GM12872 (cell line): ENCODE data around the gene ZDHHC1.
A peak's percentile ranks its signal among the peaks of the same experiment; 100 is the strongest.

Source experiments
- CTCF ChIP-seq: IDR thresholded peaks from 3 replicates; pipeline ENCODE4 v1.5.1; 2011; ENCODE audit warnings: low read depth, mild to moderate bottlenecking, low read length, moderate library complexity; ENCODE audit not compliant: insufficient read depth

The ZDHHC1 gene

GRCh38 chr16:67413978-67414911 is 2.0 kb downstream of the ZDHHC1 start:
- TF ChIP-seq CTCF, result no peak

GRCh38 chr16:67412294-67412693 is 4.0 kb downstream of the ZDHHC1 start:
- TF ChIP-seq CTCF, result no peak

GRCh38 chr16:67411339-67411738 is 4.9 kb downstream of the ZDHHC1 start:
- no peak for TF ChIP-seq CTCF

- TF ChIP-seq CTCF, result no peak
Measured at GRCh38 chr16:67409631-67410030, 6.6 kb downstream of the ZDHHC1 start.

GRCh38 chr16:67407788-67408452 is 8.4 kb downstream of the ZDHHC1 start:
- 0 out of 3 replicates have a peak, but pooled peaks have one; percentile 6 for TF ChIP-seq CTCF

GRCh38 chr16:67407176-67407787 is 9.0 kb downstream of the ZDHHC1 start:
- no peak for TF ChIP-seq CTCF
